Activated CD8-positive, alpha-beta T cell treated with anti-CD3 and anti-CD28 coated beads for 36 hours (primary cell): ENCODE data around the gene EEF2K. TPM values are rescaled to one million over a fixed set of nuclear protein-coding genes. Genes with fewer than 3 reads are reported as not detected.
A peak's percentile ranks its signal among the peaks of the same experiment; 100 is the strongest.

Experiments
- ATAC-seq: fragments of 200-7000 bp; cut with Tn5 transposase; one replicate; pipeline ENCODE4 v1.10.0; 2021; ENCODE audit warnings: mild to moderate bottlenecking, moderate library complexity
- CTCF ChIA-PET: fragments of 350-600 bp; sonication (Branson Sonifier 250); formaldehyde crosslinking; loops from one replicate; lab custom pipeline; 2021; ENCODE audit warnings: antibody characterized with exemption; lab: Charles Lee
- POLR2A ChIA-PET: fragments of 350-600 bp; sonication (Branson Sonifier 250); formaldehyde crosslinking; loops from one replicate; lab custom pipeline; 2021; ENCODE audit warnings: antibody characterized with exemption; lab: Charles Lee
- DNase-seq: peaks from one replicate; pipeline ENCODE4 v3.0.0-alpha.2; 2020
- H3K27ac Mint-ChIP-seq: one replicate; pipeline ENCODE4 v1.8.0; 2021; ENCODE audit warnings: mild to moderate bottlenecking, mixed read lengths
- H3K27me3 Mint-ChIP-seq: one replicate; pipeline ENCODE4 v1.8.0; 2021; ENCODE audit warnings: mixed read lengths
- H3K36me3 Mint-ChIP-seq: one replicate; pipeline ENCODE4 v1.8.0; 2021; ENCODE audit warnings: low read depth, mixed read lengths
- H3K4me1 Mint-ChIP-seq: one replicate; pipeline ENCODE4 v1.8.0; 2021; ENCODE audit warnings: low read depth, mixed read lengths
- H3K4me3 Mint-ChIP-seq: one replicate; pipeline ENCODE4 v1.8.0; 2021; ENCODE audit warnings: mild to moderate bottlenecking, moderate library complexity, mixed read lengths
- H3K9me3 Mint-ChIP-seq: one replicate; pipeline ENCODE4 v1.8.0; 2021; ENCODE audit warnings: mixed read lengths
- intact Hi-C: fragments of 100-400 bp; cut with micrococcal nuclease; formaldehyde crosslinking; loops from one replicate; pipeline ENCODE4 v1.10.0; 2022
- total RNA-seq, 2 experiments: library from RNA; stranded (reverse); gene quantifications; one replicate each; pipeline ENCODE4 v1.2.3, GENCODE V29; 2021
- TF ChIP-seq, protein P1 (sequence below): fragments of 200-600 bp; IDR thresholded peaks from one replicate; pipeline ENCODE4 v1.8.0; 2022; ENCODE audit warnings: antibody characterized with exemption, mild to moderate bottlenecking

Gene EEF2K
- total RNA-seq, 2 experiments from 2014 or later: 28.6 to 31.2 TPM

DNA sequence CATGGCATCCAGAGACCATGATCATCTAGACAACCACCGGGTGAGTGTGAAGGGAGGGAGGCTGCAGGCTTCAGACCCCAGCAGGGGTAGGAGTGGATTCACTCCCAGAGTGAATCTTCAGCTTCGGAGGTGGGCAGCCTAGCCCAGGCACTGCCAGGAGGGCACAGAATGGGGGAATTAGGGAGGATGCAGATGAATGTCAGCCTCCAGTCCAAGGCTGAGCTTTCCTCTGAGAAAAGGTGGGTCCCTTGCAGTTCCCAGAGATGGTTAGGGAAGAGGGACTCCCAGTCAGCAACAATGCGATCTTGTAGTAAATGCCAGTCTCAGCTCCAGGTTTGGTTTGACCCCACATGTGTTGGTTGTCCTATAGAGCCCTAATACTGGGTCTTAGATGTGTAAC lies 54.4 kb downstream of the EEF2K start:
- no peak overlapping the region for H3K4me3 Mint-ChIP-seq
- CTCF ChIA-PET: interaction anchor here (0.8 kb wide), 1 partner anchor 10 kb away, joined by 3 read pairs; no protein-coding TSS in a partner anchor
- POLR2A ChIA-PET: interaction anchor here (0.6 to 3.0 kb wide), 2 partner anchors 50 to 54 kb away, joined by 3 to 13 read pairs; partner anchors contain the start of gene EEF2K
- TF ChIP-seq, protein P1, sequence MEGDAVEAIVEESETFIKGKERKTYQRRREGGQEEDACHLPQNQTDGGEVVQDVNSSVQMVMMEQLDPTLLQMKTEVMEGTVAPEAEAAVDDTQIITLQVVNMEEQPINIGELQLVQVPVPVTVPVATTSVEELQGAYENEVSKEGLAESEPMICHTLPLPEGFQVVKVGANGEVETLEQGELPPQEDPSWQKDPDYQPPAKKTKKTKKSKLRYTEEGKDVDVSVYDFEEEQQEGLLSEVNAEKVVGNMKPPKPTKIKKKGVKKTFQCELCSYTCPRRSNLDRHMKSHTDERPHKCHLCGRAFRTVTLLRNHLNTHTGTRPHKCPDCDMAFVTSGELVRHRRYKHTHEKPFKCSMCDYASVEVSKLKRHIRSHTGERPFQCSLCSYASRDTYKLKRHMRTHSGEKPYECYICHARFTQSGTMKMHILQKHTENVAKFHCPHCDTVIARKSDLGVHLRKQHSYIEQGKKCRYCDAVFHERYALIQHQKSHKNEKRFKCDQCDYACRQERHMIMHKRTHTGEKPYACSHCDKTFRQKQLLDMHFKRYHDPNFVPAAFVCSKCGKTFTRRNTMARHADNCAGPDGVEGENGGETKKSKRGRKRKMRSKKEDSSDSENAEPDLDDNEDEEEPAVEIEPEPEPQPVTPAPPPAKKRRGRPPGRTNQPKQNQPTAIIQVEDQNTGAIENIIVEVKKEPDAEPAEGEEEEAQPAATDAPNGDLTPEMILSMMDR: no peak
- no peaks in the 10 kb centered on the region for H3K27me3 Mint-ChIP-seq
- H3K4me1 Mint-ChIP-seq: peaks cover 18% of the 10 kb centered on the region
- no peak overlapping the region for H3K27ac Mint-ChIP-seq
- ATAC-seq: no peak
- DNase-seq: no peak
- H3K9me3 Mint-ChIP-seq: peaks cover 3% of the 10 kb centered on the region
- peaks cover 54% of the 10 kb centered on the region for H3K36me3 Mint-ChIP-seq
- intact Hi-C loops: no loop called here

DNA sequence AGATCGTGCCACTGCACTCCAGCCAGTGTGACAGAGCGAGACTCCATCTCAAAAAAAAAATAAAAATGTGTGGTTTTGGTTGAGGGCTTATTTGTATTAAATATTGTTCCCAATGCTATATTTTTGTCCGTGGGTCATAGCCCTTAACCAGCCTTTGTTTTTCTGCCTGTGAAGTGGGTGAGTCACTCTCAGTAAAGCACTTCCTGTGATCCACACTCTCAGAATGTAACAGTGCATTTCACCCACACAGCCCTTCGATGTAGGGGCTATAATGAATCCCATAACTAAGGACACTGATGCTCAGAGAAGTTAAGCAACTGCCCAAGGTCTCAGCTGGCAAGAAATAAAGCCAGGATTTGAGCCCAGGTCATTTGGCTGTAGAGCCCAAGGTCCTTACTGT lies 56.4 kb downstream of the EEF2K start:
- Mint-ChIP-seq H3K27ac (peak overlapping the region; percentile 71), H3K4me3 (no peak overlapping the region)
- peak; percentile 26 for DNase-seq

DNA sequence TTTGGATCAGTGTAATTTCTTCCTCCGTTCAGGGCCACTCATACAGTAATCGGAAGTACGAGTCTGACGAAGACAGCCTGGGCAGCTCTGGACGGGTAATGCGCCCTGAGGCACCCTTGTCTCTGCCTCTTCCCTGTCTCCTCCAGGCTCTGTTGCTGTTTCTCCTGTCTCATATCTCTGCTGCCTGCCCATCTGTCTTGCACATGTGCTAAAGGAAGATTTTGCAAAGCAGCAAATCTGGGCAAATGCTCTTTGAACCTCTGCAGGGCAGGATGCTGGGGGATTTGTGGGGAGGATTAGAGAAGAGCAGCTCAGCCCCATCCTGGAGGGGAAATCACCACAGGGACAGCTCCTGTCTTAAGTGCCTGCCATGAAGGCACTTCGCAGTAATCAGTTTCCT lies 58.7 kb downstream of the EEF2K start:
- TF ChIP-seq, protein P1: no peak
- CTCF ChIA-PET: no interaction called here
- no peaks in the 10 kb centered on the region for H3K27me3 Mint-ChIP-seq
- peaks cover 3% of the 10 kb centered on the region for H3K9me3 Mint-ChIP-seq
- H3K27ac Mint-ChIP-seq: no peak overlapping the region
- H3K4me3 Mint-ChIP-seq: no peak overlapping the region
- no peak for ATAC-seq
- DNase-seq: no peak
- peaks cover 18% of the 10 kb centered on the region for H3K4me1 Mint-ChIP-seq
- POLR2A ChIA-PET: no interaction called here
- intact Hi-C loops: no loop called here
- peaks cover 42% of the 10 kb centered on the region for H3K36me3 Mint-ChIP-seq

More for the DNA sequence above, 56.4 kb downstream of the EEF2K start:
- intact Hi-C loops: no loop called here
- peak; percentile 87 for ATAC-seq
- TF ChIP-seq, protein P1: no peak
- CTCF ChIA-PET: no interaction called here
- POLR2A ChIA-PET: interaction anchor here (0.9 to 3.0 kb wide), 2 partner anchors 11 to 56 kb away, joined by 4 to 13 read pairs; partner anchors contain the start of gene EEF2K
- Mint-ChIP-seq H3K4me1 (peaks cover 18% of the 10 kb centered on the region), H3K27me3 (no peaks in the 10 kb centered on the region), H3K9me3 (peaks cover 3% of the 10 kb centered on the region), H3K36me3 (peaks cover 53% of the 10 kb centered on the region)

DNA sequence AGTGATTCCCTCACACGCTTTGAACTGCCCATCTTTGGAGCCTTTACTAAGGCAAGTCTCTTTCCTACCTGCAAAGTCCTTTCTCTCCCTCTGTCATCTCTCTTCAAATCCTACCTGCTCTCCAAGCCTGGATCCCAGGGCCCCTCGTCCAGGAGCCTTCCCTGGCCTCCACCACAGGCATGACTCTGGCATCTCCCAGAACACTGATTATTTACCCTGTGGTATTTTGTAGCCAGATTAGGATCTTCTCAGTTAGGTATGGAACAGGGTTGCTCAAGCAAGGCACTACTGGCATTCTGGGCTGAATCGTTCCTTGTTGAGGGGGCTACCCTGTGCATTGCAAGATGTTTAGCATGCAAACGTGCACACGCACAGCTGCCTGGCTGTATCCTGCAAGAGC lies 59.3 kb downstream of the EEF2K start:
- ATAC-seq: no peak
- Mint-ChIP-seq H3K4me3 (no peak overlapping the region), H3K36me3 (peaks cover 41% of the 10 kb centered on the region), H3K4me1 (peaks cover 19% of the 10 kb centered on the region), H3K27ac (no peak overlapping the region), H3K27me3 (no peaks in the 10 kb centered on the region), H3K9me3 (peaks cover 1% of the 10 kb centered on the region)
- ChIA-PET CTCF (no interaction called here), POLR2A (no interaction called here)
- TF ChIP-seq, protein P1: no peak
- DNase-seq: no peak
- intact Hi-C loops: no loop called here

DNA sequence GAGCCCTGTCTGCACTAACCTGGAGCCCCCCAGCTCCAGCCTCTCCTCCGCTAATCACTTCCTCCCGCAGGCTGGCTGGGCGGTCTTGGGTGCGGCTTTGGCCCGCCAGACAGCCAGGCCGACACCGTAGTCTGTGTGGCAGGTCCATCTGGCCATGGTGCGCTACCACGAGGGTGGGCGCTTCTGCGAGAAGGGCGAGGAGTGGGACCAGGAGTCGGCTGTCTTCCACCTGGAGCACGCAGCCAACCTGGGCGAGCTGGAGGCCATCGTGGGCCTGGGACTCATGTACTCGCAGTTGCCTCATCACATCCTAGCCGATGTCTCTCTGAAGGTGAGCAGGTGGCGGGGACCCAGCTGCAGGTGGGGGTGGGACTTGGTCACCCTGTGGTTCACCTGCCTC lies 60.5 kb downstream of the EEF2K start:
- peaks cover 35% of the 10 kb centered on the region for H3K36me3 Mint-ChIP-seq
- CTCF ChIA-PET: no interaction called here
- H3K27ac Mint-ChIP-seq: no peak overlapping the region
- POLR2A ChIA-PET: no interaction called here
- no peaks in the 10 kb centered on the region for H3K9me3 Mint-ChIP-seq
- TF ChIP-seq, protein P1: no peak
- peaks cover 23% of the 10 kb centered on the region for H3K4me1 Mint-ChIP-seq
- ATAC-seq (no peak), DNase-seq (no peak)
- no peak overlapping the region for H3K4me3 Mint-ChIP-seq
- H3K27me3 Mint-ChIP-seq: no peaks in the 10 kb centered on the region
- intact Hi-C loops: no loop called here
